ENCODE data around the gene RACGAP1. TPM values are rescaled to one million over a fixed set of nuclear protein-coding genes. Genes with fewer than 3 reads are reported as not detected.

The RACGAP1 gene
- total and polyA plus RNA-seq, 2 of the 4 experiments (the other 2 are of a cell fraction): 37.9 to 110 TPM

DNA sequence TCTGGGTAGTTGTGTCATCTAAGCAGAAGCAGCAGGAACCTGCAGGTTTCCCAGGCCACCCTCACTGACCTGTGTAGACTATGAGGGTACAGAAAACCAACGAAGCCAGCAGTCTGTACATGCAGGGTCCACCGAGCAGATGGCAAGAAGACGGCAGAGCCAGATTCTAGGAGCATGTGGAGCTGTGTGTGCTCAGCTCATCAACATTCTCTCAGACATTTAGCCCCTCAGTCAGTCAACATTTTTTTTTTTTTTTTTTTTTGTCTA, 24.8 kb upstream of the RACGAP1 start:
- no peak overlapping the region; the same call in 1 of the 2 replicates for H3K18ac ChIP-seq (ENCODE audit: low read depth, low read length)
- DNase-seq (no peak), ATAC-seq (ENCODE audit: low read depth) (no peak)
- H4K91ac ChIP-seq (ENCODE audit: insufficient read depth, low read depth, low read length): no peak overlapping the region
- intact Hi-C loops (cut with micrococcal nuclease): no loop called here
- H3K27ac ChIP-seq (ENCODE audit: insufficient read depth, low read length): no peak overlapping the region
- ChIA-PET POLR2A (ENCODE audit: unreplicated experiment) (interaction anchor here (1.0 kb wide), 1 partner anchor 16 kb away, joined by 4 read pairs; no protein-coding TSS in a partner anchor), CTCF (interaction anchor here (1.2 to 2.1 kb wide), 2 partner anchors 10 to 83 kb away, joined by 3 to 7 read pairs; no protein-coding TSS in a partner anchor)
- in situ Hi-C loops (cut with MboI; ENCODE audit: low sequenced_read_pairs): loop anchor here (5.0 kb wide), 1 partner anchor 183 kb away; no protein-coding TSS in a partner anchor
- H3K9ac ChIP-seq (ENCODE audit: low read depth, low read length): no peak overlapping the region
- no peak overlapping the region for H3K4me3 ChIP-seq (ENCODE audit: insufficient read depth, low read depth, low read length)
- no peak overlapping the region for H3K56ac ChIP-seq (ENCODE audit: extremely low read depth, insufficient read depth, low read length)
- H3K23ac ChIP-seq (ENCODE audit: low read depth, low read length): no peak overlapping the region
- H3K14ac ChIP-seq (replicated peaks; ENCODE audit: low read depth, low read length): no peak overlapping the region
- no peak overlapping the region; the same call in 1 of the 2 replicates for H3K4me2 ChIP-seq (ENCODE audit: low read depth, low read length)
- no peaks in the 10 kb centered on the region for H3K9me3 ChIP-seq (ENCODE audit: control insufficient read depth, insufficient read depth, low read length)
- TF ChIP-seq CHD1 (IDR thresholded peaks at IDR 0.05; ENCODE audit: low read depth, low read length): no peak
- TF ChIP-seq SMC3 (IDR thresholded peaks at IDR 0.05; ENCODE audit: low read depth, low read length): no peak
- TF ChIP-seq RAD21 (IDR thresholded peaks at IDR 0.05; ENCODE audit: low read length): no peak
- no peak for TF ChIP-seq MAZ (IDR thresholded peaks at IDR 0.05; ENCODE audit: borderline replicate concordance, low read depth, low read length)
- TF ChIP-seq FOS (IDR thresholded peaks at IDR 0.05; ENCODE audit: low read depth, low read length): no peak
- TF ChIP-seq, protein P1, sequence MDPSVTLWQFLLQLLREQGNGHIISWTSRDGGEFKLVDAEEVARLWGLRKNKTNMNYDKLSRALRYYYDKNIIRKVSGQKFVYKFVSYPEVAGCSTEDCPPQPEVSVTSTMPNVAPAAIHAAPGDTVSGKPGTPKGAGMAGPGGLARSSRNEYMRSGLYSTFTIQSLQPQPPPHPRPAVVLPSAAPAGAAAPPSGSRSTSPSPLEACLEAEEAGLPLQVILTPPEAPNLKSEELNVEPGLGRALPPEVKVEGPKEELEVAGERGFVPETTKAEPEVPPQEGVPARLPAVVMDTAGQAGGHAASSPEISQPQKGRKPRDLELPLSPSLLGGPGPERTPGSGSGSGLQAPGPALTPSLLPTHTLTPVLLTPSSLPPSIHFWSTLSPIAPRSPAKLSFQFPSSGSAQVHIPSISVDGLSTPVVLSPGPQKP (IDR thresholded peaks at IDR 0.05; ENCODE audit: borderline replicate concordance, low read depth, low read length): no peak
- TF ChIP-seq, protein P2, sequence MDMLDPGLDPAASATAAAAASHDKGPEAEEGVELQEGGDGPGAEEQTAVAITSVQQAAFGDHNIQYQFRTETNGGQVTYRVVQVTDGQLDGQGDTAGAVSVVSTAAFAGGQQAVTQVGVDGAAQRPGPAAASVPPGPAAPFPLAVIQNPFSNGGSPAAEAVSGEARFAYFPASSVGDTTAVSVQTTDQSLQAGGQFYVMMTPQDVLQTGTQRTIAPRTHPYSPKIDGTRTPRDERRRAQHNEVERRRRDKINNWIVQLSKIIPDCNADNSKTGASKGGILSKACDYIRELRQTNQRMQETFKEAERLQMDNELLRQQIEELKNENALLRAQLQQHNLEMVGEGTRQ (IDR thresholded peaks at IDR 0.05; ENCODE audit: low read depth, low read length): no peak
- TF ChIP-seq, protein P3, sequence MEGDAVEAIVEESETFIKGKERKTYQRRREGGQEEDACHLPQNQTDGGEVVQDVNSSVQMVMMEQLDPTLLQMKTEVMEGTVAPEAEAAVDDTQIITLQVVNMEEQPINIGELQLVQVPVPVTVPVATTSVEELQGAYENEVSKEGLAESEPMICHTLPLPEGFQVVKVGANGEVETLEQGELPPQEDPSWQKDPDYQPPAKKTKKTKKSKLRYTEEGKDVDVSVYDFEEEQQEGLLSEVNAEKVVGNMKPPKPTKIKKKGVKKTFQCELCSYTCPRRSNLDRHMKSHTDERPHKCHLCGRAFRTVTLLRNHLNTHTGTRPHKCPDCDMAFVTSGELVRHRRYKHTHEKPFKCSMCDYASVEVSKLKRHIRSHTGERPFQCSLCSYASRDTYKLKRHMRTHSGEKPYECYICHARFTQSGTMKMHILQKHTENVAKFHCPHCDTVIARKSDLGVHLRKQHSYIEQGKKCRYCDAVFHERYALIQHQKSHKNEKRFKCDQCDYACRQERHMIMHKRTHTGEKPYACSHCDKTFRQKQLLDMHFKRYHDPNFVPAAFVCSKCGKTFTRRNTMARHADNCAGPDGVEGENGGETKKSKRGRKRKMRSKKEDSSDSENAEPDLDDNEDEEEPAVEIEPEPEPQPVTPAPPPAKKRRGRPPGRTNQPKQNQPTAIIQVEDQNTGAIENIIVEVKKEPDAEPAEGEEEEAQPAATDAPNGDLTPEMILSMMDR (conservative IDR thresholded peaks at IDR 0.05; ENCODE audit: low read depth, low read length): no peak
- no peak for TF ChIP-seq MAFK (IDR thresholded peaks at IDR 0.05; ENCODE audit: low read depth, low read length)
- no peak for TF ChIP-seq CEBPB (IDR thresholded peaks at IDR 0.05; ENCODE audit: low read depth, low read length)
- TF ChIP-seq MXI1 (IDR thresholded peaks at IDR 0.05; ENCODE audit: borderline replicate concordance, low read depth, low read length): no peak
- no peak for TF ChIP-seq RCOR1 (IDR thresholded peaks at IDR 0.05; ENCODE audit: insufficient replicate concordance, low read length)
- no peak for TF ChIP-seq RFX5 (IDR thresholded peaks at IDR 0.05; ENCODE audit: low read depth, low read length)
- no peak for TF ChIP-seq POLR2A (IDR thresholded peaks at IDR 0.05; ENCODE audit: low read depth, low read length)
- no peak for TF ChIP-seq BHLHE40 (IDR thresholded peaks at IDR 0.05; ENCODE audit: low read depth, low read length)
- no peak for TF ChIP-seq NFE2L2 (IDR thresholded peaks at IDR 0.05; ENCODE audit: low read depth, low read length)
- H2BK5ac ChIP-seq (ENCODE audit: low read depth, low read length, poor library complexity, severe bottlenecking): no peak overlapping the region
- dilution Hi-C loops (cut with HindIII; ENCODE audit: low sequenced_read_pairs, unreplicated experiment): no loop called here
- BruUV-seq (replicated peaks): no TSS peak
- no peaks in the 10 kb centered on the region for H3K9me1 ChIP-seq (ENCODE audit: insufficient read depth, low read length)
- no peak overlapping the region for H3K4ac ChIP-seq (ENCODE audit: low read depth, low read length)
- H3K36me3 ChIP-seq (ENCODE audit: control insufficient read depth, insufficient read depth, low read length): no peaks in the 10 kb centered on the region
- WGBS, 2 experiments (ENCODE audit: extremely low coverage in 2 of 2, insufficient read length in 1 of 2): 33% methylated on average over 1 of the region's 3 CpGs; no CpG with 5 or more reads in 1 of the 2 experiments
- peak overlapping the region in 1 of 2 experiments; percentile 15; a peak in 1 of 4 replicates for H4K8ac ChIP-seq (ENCODE audit: low read depth in 2 of 2, low read length in 2 of 2)
- no peaks in the 10 kb centered on the region for H3K79me1 ChIP-seq (ENCODE audit: low read depth in 1 of 2, low read length in 2 of 2)
- H2BK20ac ChIP-seq (ENCODE audit: low read depth, low read length): no peak overlapping the region
- H4K5ac ChIP-seq (ENCODE audit: low read depth, low read length): no peak overlapping the region; the same call in 1 of the 2 replicates
- no peak overlapping the region for H2BK120ac ChIP-seq (ENCODE audit: low read depth, low read length)
- no peaks in the 10 kb centered on the region for H4K20me1 ChIP-seq (ENCODE audit: insufficient read depth, low read length)
- no peak overlapping the region for H2AK9ac ChIP-seq (replicated peaks; ENCODE audit: low read depth, low read length, poor library complexity)
- no peaks in the 10 kb centered on the region for H3K4me1 ChIP-seq (ENCODE audit: control insufficient read depth, insufficient read depth, low read length)
- peaks cover 52% of the 10 kb centered on the region for H3K27me3 ChIP-seq (ENCODE audit: control insufficient read depth, insufficient read depth, low read length)
- no peak overlapping the region for H2AK5ac ChIP-seq (ENCODE audit: low read depth, low read length)
- no peak overlapping the region for H2BK15ac ChIP-seq (ENCODE audit: low read depth, low read length)
- no peak overlapping the region for H2AFZ ChIP-seq (replicated peaks; ENCODE audit: low read length, poor library complexity)

All from IMR-90 (cell line).